ENCODE data around the gene NELL1.

GRCh38 chr11:20844216-20844615 is 174.8 kb downstream of the NELL1 start:
- TF ChIP-seq POLR2A (IDR thresholded peaks at IDR 0.05) (no peak), CTCF (IDR thresholded peaks at IDR 0.05 in 4 of 5, conservative IDR thresholded peaks at IDR 0.05 in 1 of 5) (no peak)
